Fibroblast of upper back skin (primary cell): Measurements from ENCODE around the gene PSMB4.
A peak's percentile ranks its signal among the peaks of the same experiment; 100 is the strongest.
"Not testable (repeated sequence)": the region's sequence is repeated elsewhere in the genome, so short reads cannot be mapped to it uniquely, and the experiment has no call there.

ENCODE experiments used
- DNase-seq: peaks from one replicate; pipeline ENCODE4 v3.0.0-alpha.2; 2013

Gene PSMB4

GRCh38 chr1:151390221-151391078, 8.9 kb upstream of the PSMB4 start:
- not testable (repeated sequence) for DNase-seq

GRCh38 chr1:151391079-151391563, 8.3 kb upstream of the PSMB4 start:
- no peak for DNase-seq

- no peak for DNase-seq
These were observed 5.8 kb upstream of the PSMB4 start for GRCh38 chr1:151393583-151393982.

- DNase-seq: not testable (repeated sequence)
These were observed 3.1 kb upstream of the PSMB4 start for GRCh38 chr1:151396265-151396664.

GRCh38 chr1:151401125-151401788, 1.9 kb downstream of the PSMB4 start:
- DNase-seq: no peak

- no peak for DNase-seq
These were observed 2.5 kb downstream of the PSMB4 start for GRCh38 chr1:151401860-151402259.

- no peak for DNase-seq
These were observed 3.4 kb downstream of the PSMB4 start for GRCh38 chr1:151402764-151403163.

GRCh38 chr1:151403612-151404011, 4.2 kb downstream of the PSMB4 start:
- DNase-seq: no peak

GRCh38 chr1:151405187-151405951, 6.0 kb downstream of the PSMB4 start:
- DNase-seq: no peak

GRCh38 chr1:151406176-151406575, 6.8 kb downstream of the PSMB4 start:
- DNase-seq: no peak

- no peak for DNase-seq
These were observed 7.9 kb downstream of the PSMB4 start for GRCh38 chr1:151407304-151407703.

GRCh38 chr1:151408891-151409290, 9.5 kb downstream of the PSMB4 start:
- peak; percentile 70 for DNase-seq

GRCh38 chr1:151411884-151412283, 12.5 kb downstream of the PSMB4 start:
- no peak for DNase-seq

GRCh38 chr1:151416231-151416630, 16.9 kb downstream of the PSMB4 start:
- DNase-seq: peak; percentile 57

GRCh38 chr1:151418081-151418480, 18.7 kb downstream of the PSMB4 start:
- DNase-seq: no peak

GRCh38 chr1:151419819-151420218, 20.4 kb downstream of the PSMB4 start:
- DNase-seq: no peak

- DNase-seq: no peak
These were observed 25.7 kb downstream of the PSMB4 start for GRCh38 chr1:151425103-151425502.

GRCh38 chr1:151428068-151428467, 28.7 kb downstream of the PSMB4 start:
- DNase-seq: no peak

GRCh38 chr1:151433827-151434226, 34.5 kb downstream of the PSMB4 start:
- not testable (repeated sequence) for DNase-seq

GRCh38 chr1:151435174-151435573, 35.8 kb downstream of the PSMB4 start:
- no peak for DNase-seq

GRCh38 chr1:151436985-151437384, 37.6 kb downstream of the PSMB4 start:
- no peak for DNase-seq

- DNase-seq: not testable (repeated sequence)
These were observed 38.0 kb downstream of the PSMB4 start for GRCh38 chr1:151437396-151437795.
